ENCODE results near the gene NRF1.

NRF1 gene

DNA sequence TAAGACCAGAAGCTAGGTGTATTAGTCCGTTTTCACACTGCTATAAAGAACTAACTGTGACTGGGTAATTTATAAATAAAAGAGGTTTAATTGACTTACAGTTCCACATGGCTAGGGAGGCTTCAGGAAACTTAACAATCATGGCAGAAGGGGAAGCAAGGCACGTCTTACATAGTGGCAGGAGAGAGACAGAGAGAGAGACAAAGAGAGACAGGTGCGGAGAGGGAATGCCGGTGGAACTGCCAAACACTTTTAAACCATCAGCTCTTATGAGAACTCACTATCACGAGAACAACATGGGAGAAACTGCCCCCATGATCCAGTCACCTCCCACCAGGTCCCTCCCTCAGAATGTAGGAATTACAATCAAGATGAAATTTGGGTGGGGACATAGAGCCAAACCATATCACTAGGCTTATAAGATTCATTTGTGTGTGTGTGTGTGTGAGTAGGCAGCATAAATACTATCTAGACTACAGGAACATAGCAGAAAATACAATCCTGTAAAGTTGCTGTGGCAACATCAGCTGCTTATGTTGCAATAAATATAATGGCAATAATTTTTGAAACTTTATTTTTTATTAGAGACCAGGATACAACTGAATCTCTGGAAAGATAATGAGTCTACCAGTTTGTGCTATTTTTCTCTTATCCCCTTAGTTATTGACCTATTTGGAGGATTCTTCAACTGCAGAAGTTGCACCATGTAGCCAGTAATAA is 77.1 kb downstream of the NRF1 start:
- DNase-seq, result no peak

DNA sequence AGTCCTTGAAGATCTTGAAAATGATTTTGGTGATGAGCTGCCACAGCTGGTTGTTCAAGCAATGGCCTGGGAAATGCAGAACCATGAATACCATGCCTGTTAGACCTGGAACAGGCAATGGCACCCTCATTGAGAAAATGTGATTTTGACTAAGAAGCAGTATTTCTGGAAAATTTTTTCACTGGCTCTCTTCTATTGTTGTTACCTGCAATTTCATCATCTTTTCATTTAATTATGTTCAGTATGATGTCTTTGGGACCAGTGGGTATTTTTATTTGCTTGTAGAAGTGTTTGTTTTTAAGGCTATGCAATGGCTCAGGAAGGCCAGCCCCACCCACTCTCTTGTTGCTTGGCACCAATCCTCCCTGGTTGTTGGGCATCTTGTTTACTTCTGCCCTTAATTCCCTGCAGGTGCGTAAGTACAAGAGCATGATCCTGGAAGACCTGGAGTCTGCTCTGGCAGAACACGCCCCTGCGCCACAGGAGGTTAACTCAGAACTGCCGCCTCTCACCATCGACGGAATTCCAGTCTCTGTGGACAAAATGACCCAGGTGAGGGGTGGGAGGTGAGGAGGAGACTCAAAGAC is 78.6 kb downstream of the NRF1 start:
- no peak for DNase-seq

DNA sequence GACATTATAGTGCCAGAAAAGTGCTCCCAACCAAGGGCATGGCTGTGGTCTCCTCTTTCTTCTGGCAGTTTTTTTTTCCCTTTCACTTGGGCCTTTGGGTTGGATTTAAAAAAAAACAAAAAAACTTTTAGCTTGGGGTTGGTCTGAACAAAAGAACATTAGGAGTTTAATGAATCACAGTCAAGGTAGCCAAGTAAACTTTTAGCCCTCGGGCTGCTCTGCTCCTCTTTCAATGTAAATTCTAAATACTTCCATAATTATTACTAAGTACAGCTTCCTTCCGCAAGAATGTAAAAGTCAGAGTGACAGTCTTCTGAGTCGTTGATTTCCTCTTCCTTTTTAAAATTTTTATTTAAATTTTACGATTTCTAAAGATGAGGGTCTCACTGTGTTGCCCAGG is 79.2 kb downstream of the NRF1 start:
- no peak for DNase-seq

DNA sequence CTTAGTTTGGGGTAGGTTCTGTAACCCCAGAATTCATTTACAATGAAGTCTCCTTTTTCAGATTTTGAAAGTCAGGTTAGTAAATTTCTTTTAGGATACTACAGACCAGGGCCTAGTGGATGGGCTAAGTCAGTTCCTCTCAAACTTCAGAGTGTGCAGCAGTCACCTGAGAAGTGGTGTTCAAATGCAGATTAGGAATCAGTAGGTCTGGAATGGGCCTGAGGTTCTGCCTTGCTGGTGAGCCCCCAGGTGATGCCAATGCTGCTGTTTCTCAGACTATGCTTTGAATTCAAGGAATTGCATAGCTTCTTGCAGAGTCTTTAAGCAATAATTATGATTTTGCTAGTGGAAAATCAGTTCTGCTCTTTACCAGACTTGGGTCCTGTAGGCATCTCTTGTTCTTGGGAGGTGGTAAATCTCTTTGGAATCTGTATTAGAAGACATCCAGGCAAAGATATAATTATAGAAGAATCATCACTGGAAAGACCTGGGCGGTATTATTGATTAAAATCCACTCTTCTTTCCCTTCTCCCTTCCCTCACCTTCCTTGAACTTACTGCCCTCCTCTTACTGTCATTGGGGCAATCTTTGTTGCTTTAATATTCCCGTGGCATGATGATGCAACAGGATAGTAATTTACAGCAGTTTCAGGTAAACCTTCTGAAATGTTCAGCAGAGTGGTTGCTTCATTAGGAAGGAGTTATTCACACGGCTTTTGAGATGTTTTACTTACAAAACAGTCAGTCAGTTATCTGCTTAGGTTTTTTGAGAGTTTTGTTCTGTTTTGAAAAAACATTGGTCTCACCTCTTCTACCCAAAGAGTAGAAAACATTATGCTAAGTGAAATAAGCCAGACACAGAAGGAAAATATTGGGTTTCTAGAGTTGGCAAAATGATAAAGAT is 87.2 kb downstream of the NRF1 start:
- no peak for DNase-seq

DNA sequence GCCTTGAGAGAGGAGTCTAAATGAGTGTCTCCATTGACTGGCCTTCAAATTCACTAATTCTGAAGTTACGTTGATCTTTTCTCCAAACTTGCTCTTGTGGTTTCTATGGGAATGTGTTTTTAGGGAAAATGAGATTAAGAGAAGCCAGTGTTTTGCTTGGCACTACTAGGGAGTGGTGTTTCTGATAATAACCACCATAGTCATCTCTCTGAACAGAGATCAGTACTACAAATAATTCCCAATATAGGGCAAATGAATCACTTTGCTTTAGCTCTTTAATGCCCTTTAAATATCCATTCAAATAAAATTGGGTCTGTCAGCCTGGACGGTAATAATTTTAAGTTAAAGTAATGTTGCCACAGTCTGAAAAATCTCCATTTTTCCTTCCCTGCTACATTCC is 90.8 kb downstream of the NRF1 start:
- DNase-seq, result no peak

DNA sequence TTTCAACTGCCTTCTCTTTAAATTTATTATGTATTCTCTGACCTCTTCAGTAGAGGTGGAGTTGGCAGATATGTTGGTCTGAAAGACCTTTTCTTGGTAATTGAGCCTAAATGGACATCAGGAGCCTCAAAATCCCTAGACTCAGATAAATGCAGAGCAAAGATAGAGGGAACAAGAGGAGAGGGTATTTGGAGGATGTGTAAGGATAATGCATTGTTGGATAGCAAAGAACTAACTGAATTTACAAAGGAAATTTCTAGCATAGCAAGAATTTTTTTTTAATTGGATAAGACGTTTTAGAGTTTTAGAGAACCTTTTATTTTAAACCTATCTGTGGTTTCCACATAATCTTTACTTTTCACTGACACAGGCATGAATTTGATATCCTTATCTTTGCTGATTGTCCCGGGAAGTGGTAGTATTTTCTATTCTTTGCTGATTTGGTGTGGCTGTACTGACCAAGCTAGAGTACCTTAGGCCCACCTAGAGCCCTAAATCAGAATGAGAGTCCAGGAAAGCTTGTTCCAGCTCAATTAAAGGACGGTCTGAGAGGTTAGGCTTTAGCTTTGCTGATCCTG is 91.3 kb downstream of the NRF1 start:
- DNase-seq, result no peak

DNA sequence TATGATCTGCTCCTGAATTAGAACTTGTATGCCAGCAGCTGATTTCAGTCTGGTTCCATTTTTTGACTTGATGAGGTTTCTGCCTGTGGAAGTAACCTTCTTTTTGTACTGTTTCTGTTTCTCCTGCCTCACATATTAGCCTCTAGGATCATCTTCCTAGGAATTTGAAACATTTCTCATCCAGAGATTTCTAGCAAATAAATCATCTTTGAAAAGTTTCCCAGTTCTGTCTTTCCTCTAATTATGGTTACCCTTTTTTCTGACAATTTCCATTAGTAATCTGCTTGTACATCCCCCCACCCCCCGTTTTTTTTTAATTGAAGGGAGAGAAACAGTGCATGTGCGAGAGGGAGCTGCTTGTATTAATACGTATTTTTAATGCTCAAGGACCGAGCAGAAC is 92.2 kb downstream of the NRF1 start:
- no peak for DNase-seq

DNA sequence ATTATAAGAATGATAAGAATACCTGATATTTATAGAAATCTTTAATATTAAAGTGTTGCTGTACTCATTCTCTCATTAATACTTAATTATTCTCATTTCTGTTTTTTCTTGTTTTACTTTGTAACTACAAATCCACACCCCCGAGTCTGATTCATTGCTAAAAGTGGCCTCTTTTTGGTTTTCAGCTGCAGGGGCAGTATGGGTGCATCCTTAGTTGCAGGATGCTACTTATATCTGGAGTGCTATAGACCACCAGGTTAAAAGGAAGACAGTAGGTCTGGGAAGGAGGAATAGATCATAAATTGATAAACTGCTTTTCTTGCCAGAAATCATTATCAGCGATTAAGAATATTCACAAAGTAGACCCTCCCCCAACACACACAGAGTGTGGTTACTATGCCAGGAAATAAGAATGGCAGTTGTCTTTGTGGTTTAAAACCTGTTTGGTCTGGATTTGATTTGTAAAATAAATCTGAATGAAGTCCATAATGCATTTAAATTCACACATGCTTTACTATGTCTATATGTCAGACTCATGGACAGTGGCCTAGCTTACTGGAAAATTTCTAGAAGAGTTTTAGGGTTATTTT is 96.5 kb downstream of the NRF1 start:
- DNase-seq, result no peak

DNA sequence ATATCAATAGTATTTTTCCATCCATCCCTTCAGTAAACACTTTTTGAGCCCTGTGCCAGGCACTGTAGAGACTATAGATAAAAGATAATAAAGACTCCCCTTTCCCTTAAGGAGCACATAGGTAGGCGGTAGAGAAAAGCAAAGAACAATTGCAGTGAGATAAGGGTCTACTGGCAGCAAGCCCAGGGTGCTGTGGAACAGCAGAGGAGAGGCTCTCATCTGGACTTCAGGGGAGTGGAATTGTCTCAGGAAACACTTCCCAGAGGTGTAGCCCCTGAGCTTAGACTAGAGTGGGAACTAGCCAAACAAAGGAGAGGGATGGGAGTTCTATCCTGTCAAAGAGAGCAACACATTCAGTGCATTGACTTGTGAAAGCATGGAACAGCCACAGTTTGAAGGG is 102.0 kb downstream of the NRF1 start:
- DNase-seq, result no peak

DNA sequence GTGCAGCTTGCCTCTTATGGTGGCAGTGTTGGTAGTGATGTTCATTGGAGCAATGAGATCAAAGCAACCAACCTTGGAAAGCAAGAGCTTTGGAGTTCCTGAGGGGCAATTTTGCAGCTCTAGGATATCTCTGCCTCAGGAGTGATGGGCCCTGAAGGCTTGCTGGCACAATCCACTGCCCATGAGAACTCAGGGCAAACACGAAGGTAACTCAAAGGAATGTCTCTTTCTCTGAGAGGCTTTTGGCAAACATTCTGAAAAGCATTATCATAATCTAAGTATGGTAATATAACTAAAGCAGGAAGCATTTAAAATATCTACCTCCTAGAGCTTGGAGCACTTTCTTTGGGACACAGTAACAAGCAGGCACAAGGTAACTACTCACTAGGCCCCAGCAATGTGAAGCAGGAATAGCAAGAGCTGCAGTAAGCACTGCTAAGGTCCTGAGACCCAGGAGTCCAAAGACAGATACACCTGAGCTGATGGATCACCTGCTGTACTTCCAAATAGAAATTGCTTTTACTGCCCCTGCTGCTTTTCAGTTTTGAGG is 103.1 kb downstream of the NRF1 start:
- no peak for DNase-seq

DNA sequence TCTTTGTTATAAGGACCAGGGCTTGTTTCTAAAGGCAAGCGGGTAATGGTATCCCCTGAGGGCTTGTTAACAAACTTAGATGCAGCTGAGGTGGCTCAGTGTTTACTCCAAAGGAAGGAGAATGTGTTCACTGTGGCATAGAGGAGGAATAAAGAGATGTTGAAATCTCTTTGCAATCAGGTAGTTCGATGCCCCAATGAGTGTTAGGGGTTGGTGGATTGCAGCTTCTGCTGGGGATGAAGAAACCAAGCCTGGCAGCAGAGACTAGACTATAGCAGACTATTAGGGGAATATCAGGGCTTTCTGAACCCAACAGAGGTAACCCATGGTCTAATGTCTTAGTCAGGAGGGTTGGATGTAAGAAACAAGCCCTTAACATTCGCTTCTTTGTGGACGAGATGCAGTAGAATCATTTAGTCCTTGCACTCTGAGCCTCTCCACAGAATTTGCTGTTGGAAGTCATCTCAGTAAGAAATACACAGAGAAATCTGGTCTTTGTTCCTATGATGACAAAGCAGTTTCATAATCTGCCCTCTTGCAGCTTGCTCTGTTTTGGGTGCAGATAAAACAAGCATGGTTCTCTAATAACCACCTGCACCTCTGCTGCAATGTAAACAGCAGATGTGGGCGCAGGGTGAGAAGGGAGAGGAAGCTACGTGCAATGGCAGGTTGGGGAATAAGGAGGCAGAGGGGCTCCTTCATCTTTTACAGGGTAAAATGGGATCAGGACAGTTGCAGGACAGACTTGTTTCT is 108.6 kb downstream of the NRF1 start:
- DNase-seq, result no peak

DNA sequence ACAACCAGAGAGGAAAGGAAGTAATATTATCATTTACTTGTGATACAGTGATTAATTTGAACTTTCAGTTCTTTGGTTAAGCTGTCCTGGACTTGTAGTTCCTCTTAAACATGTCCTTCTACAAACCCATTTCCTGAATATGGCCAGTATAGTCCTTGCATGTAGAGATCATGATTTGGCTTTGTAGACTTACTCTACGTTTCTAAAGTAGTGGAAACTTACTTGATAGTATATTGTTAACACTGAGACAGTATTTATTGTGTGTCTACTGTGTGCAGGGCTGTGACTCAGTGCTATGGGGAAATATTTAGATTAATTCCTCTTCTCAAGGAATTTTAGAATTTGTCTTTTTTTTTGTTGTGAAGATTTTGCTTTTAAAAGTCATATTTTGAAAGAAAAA is 109.5 kb downstream of the NRF1 start:
- DNase-seq, result no peak

DNA sequence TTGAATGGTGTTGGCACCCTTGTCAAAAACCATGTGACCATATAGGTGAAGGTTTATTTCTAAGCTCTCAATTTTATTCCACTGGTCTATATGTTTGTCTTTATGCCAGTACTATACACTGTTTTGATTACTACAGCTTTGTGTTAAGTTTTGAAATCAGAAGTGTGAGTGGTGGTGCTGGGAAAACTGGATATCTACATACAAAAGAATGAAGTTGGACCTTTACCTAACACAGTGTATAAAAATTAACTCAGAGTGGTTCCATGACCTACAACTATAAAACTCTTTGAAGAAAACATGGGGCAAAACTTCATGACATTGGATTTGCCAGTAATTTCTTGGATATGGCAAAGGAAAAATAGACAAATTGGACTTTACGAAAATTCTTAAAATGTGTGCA is 112.2 kb downstream of the NRF1 start:
- DNase-seq, result no peak

DNA sequence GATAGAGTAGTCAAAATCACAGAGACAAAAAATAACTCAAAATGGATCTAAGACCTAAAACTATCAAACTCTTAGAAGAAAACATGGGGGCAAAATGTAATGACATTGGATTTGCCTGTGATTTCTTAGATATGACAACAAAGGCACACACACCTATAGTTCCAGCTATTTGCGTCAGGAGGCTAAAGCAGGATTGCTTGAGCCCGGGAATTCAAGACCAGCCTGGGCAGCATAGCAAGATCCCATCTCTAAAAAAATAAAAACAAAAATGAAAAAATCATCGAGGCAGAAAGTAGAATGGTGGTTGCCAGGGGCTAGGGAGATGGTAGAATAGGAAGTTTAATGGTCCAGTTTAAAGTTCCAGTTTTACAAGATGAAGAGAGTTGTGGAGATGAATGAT is 113.3 kb downstream of the NRF1 start:
- DNase-seq, result no peak

DNA sequence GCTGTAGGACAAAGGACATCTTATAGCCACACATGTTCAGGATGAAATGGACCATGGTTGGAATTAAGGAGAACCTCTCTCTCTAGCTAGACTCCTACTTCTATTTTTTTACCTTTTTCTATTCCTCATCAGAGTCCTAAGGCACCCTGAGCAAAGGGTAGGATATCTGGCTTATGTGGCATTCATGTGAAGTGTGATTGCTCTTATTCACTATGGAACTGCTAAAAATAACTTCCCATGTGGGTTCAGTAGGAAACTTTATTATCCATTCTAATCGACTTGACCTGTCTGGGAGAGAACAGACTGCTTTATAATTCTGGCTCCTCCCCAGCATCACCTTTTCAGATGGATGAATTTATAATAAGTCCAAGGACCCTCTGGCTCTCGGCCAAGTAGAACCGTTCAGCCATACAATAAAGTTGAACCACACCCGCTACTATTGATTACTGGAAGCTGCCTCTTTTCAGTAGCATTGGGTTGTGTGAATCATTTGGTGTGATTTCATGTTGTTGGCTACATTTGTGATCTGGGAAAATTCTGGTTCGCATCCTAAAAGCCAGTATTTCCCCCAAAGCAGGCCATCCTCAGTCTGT is 117.5 kb downstream of the NRF1 start:
- DNase-seq, result no peak

DNA sequence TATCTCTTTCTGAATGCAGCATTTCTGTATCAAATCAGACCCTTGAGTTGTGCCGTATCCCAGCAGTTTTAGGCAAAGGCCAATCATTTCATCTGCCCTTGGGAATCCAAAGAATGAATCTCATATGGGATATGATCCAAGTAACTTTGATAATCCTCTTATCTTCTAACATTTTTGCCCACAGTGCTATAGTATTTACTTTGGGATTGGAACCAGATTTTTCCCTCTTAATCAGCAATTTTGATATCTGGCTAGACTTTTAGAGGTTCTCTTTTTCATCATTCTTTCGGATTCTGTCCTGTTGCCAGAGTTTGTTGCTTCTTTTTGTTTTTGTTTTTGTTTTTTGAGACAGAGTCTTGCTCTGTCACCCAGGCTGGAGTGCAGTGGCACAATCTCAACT is 118.0 kb downstream of the NRF1 start:
- no peak for DNase-seq

DNA sequence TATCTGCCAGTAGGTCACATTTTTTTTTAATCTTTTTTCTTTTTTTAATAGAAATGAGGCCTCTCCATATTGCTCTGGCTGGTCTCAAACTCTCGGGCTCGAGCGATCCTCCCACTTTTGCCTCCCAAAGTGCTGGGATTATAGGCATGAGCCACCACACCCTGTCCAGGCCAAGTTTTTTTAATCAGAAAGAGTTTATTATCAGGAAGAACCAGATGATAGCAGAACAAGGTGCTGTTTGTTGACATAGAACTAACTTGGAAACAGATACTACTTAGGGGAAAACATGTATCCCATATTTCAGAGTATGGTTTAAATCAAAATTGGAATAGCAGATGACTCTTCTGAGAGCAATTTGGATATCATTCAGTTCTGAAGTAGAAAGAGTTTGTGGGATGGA is 118.6 kb downstream of the NRF1 start:
- DNase-seq, result no peak

DNA sequence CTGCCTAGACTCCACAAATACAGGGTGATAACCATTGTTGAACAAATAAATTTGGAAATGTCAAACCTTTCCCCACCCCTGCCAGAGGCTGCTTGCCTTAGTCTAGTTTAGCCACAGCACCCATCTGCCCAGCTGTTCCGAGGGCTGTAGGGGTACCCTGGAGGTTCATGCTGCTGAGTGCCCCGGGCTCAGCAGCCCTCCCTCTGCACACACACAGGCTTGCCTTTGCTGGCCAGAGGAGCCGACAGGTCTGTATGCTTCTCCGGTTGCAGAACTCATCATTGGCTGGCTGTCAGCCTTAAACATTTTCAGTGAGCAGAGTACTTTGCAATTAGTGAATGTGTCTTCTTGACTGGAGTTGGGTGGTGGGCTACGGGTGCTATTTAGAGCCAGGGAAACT is 122.9 kb downstream of the NRF1 start:
- DNase-seq, result no peak

DNA sequence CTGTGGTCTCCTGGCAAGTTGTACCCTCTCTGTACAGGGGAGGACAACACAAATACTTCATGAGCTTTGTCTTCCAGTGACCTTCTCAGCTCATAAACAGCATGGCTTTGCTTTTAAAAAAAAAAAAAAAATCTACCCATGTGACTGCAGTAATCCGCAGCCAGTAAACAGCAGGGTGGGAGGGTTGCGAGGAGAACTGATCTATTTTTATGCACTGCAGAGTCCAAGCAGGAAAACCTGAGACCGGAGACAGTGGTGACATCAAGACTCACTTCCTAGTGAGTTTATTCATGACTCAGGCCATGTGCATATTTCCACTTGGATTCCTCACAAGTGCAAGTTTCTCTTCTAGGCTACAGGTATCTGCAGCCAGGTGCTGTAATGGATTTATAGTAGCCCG is 127.9 kb downstream of the NRF1 start:
- DNase-seq, result no peak

DNA sequence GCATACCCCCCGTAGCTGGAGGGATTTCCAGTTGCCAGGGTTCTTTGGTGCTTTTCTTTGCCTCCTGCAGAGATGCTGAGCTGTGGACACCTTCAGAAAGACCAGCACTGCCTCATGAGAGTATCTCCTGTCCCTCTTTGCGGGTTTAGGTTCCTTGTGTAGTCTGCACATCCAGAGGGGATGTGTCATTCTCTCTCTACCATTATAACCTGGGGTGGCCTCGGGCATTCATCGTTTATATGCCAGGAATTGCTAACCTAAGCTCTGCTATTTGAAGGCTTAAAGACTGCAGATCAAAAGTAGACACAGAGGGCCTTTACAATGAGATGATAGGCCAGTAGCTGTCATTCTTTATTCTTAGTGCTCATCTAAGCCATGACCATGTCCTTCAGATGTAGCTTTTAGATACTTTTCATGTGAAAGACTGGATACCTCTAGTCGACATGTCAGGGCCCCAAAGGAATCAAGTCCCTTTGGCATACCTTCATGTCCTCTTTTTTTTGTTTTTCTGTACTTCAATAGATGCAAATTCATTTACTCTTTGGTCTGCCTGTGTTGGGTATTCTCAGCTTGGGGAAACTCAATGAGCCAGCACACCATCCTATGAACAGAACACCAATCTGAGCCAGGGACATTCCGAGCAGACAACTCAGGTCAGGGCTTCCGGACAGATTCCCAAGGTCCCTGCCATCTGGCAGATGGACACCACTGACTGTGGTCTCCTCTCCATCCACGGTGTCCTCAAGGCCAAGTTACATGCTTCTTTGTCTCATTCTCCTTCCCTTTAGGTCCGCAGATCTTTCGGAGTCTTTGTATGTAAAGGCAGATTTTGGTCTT is 129.3 kb downstream of the NRF1 start:
- no peak for DNase-seq

DNA sequence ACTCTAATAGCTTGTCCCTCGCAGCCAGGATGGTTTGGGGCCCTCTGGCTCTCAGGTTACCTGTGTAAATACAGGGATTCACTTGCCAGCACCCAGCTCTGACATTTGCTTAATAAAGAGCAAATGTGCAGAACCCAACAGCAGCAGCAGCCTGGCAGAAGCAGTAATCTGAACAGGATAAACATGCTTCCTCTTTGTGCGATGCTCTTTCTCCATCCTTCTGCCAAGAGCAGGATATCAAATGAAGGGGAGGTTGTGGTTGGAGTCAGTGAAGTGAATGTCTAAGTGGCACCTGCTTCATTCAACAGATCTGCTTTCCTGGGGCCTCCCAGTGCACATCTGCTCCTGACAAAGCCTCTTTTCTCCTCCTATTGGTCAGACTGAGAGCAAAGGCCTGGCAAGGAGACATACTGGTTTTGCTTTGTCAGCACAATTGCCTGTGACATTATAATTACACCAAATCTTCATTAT is 130.3 kb downstream of the NRF1 start:
- no peak for DNase-seq
